Measurements from ENCODE around the gene CDK5RAP1.

The CDK5RAP1 gene

DNA sequence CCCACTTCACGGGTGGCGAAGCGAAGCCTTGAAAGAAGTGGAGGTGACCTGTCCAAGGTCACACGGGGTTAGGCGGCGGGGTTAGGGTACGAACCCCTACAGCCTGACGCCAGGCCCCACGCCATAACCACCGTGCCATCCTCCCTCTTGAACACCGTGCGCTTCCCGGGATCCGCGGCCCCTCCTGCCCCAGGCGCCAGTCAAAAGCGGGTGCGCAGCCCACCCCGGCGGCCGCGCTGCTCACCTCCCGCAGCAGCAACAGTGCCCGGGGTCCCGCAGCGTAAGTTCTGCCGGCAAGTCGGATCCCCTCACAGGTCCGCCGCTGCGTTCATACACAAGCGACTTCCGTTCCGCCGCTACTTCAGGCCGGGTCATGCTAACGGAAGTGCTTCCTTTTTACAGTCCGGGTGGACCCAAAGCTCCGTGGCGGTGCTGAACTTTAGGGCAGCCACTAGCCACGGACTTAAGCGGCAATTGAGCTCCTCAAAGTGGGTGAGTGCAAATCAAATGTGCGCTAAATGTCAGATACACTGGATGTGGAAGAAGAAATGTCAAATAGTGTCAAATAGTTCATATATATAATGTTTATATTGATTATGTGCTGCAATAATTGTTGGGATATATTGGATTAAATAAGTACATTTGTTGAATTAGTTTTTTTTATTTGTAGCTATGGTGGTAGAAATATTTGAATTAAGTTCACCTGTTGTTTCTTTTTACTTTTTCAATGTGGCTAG lies at the start of gene CDK5RAP1:
TSS of gene CDK5RAP1 (minus strand) at position 336 of the 737 bp plus-strand sequence. CDS start 4,455 bp downstream, outside the sequence.
- Histone ChIP-seq H3K4me3 (ENCODE audit: low read depth, low read length) (peak within 1 kb of the TSS; percentile 99), H3K27ac (peak within 1 kb of the TSS; percentile 70), H3K9me3 (ENCODE audit: severe bottlenecking) (no peaks in the 10 kb centered on the region), H3K36me3 (peaks cover 16% of the 10 kb centered on the region), H3K27me3 (ENCODE audit: insufficient read depth, low read depth, severe bottlenecking) (no peaks in the 10 kb centered on the region)
- DNase-seq = peak; percentile 87
- TF ChIP-seq CTCF (IDR thresholded peaks at IDR 0.05; ENCODE audit: low read depth, low read length) = no peak

- H3K36me3 ChIP-seq = no peaks in the 10 kb centered on the region
- no peak for DNase-seq
- no peak overlapping the region for H3K4me3 ChIP-seq (ENCODE audit: low read depth, low read length)
- no peak overlapping the region for H3K27ac ChIP-seq
- H3K27me3 ChIP-seq (ENCODE audit: insufficient read depth, low read depth, severe bottlenecking) = no peaks in the 10 kb centered on the region
- no peak for TF ChIP-seq CTCF (IDR thresholded peaks at IDR 0.05; ENCODE audit: low read depth, low read length)
- peaks cover 8% of the 10 kb centered on the region for H3K9me3 ChIP-seq (ENCODE audit: severe bottlenecking)
Observed at GRCh38 chr20:33450867-33451266, 49.5 kb upstream of the CDK5RAP1 start.

DNA sequence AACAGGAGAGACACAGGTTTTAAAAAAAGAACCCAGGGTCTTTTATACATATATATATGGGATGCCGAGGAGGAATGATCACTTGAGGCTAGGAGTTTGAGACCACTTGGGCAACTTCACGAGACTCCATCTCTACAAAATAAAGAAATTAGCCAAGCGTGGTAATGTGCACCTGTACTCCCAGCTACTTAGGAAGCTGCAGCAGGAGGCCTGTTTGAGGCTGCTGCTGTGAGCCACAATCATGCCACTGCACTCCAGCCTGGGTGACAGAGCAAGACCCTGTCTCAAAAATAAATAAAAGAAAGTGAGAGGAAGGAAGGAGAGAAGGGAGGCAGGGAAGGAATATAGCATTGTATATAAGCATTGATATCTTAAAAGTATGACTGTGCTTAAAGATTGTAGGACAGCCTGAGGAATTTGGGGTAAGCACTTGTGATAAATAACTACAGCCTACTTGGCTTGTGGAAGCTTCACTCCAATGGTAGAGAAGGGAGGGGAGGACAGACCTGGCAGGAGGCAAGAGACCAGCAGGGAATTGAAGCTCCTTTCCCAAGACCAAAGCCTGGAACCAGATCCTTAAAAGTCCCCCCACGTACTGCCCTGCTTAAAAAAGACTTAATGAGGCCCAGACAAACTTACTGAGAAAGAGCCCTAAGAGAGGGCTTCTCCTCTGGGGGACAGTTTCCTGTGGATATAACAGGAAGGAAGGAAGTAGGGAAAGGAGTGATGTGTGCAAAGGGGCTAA lies 44.7 kb upstream of the CDK5RAP1 start:
- Histone ChIP-seq H3K27ac (no peak overlapping the region), H3K9me3 (ENCODE audit: severe bottlenecking) (peaks cover 8% of the 10 kb centered on the region), H3K27me3 (ENCODE audit: insufficient read depth, low read depth, severe bottlenecking) (no peaks in the 10 kb centered on the region), H3K36me3 (no peaks in the 10 kb centered on the region), H3K4me3 (ENCODE audit: low read depth, low read length) (no peak overlapping the region)
- no peak for DNase-seq
- TF ChIP-seq CTCF (IDR thresholded peaks at IDR 0.05; ENCODE audit: low read depth, low read length) = no peak

DNA sequence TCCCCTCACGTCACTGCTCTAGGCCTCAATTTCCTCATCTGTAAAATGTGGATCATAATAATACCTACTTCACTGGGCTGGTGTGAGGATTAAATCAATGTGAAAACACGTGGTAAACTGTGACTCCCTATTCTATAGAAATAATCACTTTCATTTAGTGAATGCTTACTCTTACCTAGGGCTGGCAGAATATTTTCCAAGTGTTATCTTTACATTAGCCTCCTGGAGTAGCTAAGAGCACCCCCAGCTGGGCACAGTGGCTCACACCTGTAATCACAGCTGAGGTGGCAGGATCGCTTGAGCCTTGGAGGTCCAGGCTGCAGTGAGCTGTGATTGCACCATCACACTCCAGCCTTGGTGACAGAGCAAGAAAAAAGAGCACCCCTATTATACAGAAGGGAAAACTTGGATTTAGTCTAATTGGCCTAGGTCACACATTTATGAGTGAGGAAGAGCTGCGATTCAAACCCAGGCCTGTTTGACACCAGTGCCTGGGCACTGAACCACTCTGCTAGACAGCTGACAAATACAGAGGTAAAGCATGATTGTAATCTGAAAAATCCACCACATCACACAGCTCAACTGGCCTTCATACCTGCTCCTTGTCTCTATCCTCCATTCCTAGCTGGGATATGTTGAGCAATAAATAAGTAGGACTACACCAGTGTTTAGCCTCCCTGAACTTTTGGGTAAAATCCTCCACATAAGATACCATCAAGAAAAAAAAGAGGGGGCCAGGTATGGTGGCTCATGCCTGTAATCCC lies 43.7 kb upstream of the CDK5RAP1 start:
- peak; percentile 50 for DNase-seq
- Histone ChIP-seq H3K27me3 (ENCODE audit: insufficient read depth, low read depth, severe bottlenecking) (no peaks in the 10 kb centered on the region), H3K27ac (peak overlapping the region; percentile 56), H3K9me3 (ENCODE audit: severe bottlenecking) (peaks cover 8% of the 10 kb centered on the region), H3K4me3 (ENCODE audit: low read depth, low read length) (peak overlapping the region; percentile 50), H3K36me3 (no peaks in the 10 kb centered on the region)
- peak; percentile 47 for TF ChIP-seq CTCF (IDR thresholded peaks at IDR 0.05; ENCODE audit: low read depth, low read length)

GRCh38 chr20:33443512-33444239 lies 42.4 kb upstream of the CDK5RAP1 start, which contains the start of gene SNTA1:
TSS of gene SNTA1 (minus strand) at chr20:33443763. CDS start at chr20:33443620, 143 bp downstream.
- Histone ChIP-seq H3K27me3 (ENCODE audit: insufficient read depth, low read depth, severe bottlenecking) (no peaks in the 10 kb centered on the region), H3K36me3 (no peaks in the 10 kb centered on the region), H3K4me3 (ENCODE audit: low read depth, low read length) (peak within 1 kb of the TSS; percentile 51), H3K27ac (peak within 1 kb of the TSS; percentile 84), H3K9me3 (ENCODE audit: severe bottlenecking) (peaks cover 5% of the 10 kb centered on the region)
- TF ChIP-seq CTCF (IDR thresholded peaks at IDR 0.05; ENCODE audit: low read depth, low read length) = no peak
- DNase-seq = peak; percentile 98

Measured in WERI-Rb-1 (cell line).